Measurements from ENCODE around the gene SCAP.
"Not testable (repeated sequence)": the region's sequence is repeated elsewhere in the genome, so short reads cannot be mapped to it uniquely, and the experiment has no call there.

The SCAP gene

DNA sequence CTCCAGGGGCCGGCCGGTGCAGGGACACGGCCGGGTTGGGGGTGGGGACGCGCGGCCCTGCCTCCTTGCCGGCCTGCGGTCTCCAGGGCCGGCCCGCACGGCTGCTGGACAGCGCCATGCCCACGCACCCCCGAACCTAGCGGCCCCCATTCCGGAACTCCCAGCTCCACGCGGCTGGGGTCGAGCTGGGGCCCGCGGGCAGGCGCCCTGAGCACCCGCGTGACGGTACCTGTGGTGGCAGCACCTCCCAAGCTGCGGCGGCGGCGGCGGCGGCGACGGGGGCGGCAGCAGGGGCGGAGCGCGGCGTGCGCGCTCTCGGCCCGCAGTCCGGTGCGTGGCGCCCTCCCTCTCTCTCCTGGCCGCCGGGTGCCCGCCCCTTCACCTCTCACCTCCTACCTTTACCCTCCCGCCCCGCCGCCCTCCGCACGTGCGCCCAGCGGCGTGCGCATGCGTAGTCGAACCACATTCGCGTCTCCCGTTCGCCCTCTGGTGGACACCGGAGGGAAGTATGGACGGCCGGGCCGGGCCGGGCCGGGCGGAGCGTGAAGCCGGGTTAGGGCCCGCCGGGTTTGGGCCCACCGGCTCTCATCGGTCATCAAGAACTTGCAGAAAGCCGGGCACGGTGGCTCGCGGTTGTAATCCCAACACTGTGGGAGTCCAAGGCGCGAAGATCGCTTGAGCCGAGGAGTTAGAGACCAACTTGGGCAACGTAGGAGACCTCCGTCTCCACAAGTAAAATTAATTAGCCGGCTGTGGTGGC, at the start of gene SCAP:
Gene SCAP (minus strand): TSS at position 372 of the 760 bp plus-strand sequence. CDS start 32,948 bp downstream, outside the sequence.
- peak; percentile 96 to 97 for DNase-seq

- no peak for DNase-seq
These were observed 47.8 kb upstream of the SCAP start for GRCh38 chr3:47523310-47524073.

DNA sequence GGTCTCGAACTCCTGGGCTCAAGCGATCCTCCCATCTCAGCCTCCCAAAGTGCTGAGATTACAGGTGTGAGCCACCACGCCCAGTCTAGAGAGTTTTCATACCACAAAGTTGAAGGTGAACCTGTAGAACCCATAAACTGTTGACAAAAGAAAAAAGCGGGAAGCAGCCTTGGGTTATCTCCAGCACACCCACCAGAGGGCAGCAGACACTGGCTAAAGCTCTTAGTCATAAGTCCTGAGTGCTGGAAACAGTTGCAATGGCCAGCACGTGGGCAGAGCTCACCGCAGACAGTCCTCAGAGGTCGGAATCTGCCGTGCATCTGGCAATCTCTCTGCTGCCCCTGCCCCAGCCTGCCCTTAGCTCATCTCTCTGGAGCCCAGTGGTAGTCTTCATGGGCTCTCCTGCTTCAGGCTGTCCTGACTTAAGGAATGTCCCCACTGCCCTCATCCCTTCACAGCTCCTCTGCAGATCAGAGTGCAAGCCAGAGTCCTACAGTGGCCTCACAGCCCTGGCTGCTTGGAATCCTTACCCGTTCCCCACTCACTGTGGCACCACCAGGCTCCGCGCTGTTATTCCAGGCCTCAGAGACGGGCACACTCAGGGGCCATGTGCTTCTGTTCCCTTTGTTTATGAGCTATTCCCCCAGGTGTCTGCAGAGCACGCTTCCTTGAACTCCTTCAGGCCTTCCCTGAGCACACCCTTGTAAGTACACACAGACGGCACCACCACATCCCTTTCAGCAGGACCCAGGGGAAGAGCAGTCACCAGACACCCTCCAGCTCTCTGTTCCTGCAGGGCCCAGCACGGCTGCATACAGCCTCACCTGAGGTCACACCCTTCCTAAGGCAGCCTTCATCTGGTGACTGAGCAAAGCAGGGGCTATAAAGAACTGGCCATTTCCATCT, 46.6 kb upstream of the SCAP start:
- peak; percentile 80 to 82 for DNase-seq

- DNase-seq: no peak
These were observed 45.0 kb upstream of the SCAP start for GRCh38 chr3:47520756-47521155.

DNA sequence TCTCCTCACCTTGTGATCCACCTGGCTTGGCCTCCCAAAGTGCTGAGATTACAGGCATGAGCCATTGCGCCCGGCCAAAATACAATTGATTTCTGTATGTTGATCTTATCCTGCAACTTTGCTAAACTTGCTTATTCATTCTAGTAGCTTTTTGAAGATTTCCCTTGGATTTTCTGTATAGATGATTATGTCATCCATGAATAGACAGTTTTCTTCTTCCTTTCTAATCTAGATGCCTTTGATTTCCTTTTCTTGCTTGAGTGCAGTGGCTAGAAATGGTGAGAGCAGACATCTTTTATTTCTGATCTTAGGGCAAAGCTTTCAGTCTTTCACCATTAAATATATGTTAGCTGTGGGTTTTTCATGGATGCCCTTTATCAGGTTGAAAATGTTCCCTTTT, 42.2 kb upstream of the SCAP start:
- DNase-seq: no peak

GRCh38 chr3:47515864-47516319, 40.2 kb upstream of the SCAP start:
- DNase-seq: no peak

GRCh38 chr3:47515100-47515499, 39.4 kb upstream of the SCAP start:
- no peak for DNase-seq

DNA sequence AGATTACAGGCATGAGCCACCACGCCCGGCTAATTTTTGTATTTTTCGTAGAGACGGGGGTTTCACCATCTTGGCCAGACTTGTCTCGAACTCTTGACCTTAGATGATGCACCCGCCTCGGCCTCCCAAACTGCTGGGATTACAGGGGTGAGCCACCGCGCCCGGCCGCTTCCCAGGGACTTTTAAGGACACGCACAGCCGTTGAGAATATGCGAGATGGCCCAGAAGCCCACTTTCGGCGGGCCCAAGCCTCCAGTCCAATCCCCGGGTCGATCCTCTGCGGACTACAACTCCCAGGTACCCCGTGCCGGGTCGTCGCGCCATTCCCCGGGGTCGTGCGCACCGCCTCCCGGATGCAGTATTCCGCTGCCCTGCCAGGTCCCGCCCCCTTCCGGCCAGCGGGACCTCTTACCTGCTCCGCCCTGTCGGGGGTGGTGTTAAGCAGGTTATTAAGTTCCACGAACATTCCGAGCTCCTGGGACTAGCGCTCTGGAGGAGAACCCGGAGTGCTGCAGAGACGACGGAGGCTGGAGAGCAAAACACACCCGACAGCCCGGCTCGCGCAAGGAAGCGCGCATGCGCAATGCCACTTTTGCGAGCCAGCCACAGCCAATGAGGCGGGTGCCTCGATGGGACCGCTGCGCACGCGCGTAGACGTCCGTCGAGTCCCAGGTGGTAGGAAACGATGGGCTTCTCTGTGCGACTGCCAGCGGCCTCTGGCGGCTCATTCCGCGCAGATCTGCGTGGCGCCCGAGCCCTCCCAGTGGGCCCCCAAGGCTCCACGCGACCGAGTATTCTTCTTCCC, 37.6 kb upstream of the SCAP start, which contains the start of gene ELP6:
Gene ELP6 (minus strand): TSS at position 588 of the 805 bp plus-strand sequence. CDS start 122 bp downstream, at position 466.
- peak; percentile 96 to 97 for DNase-seq

DNA sequence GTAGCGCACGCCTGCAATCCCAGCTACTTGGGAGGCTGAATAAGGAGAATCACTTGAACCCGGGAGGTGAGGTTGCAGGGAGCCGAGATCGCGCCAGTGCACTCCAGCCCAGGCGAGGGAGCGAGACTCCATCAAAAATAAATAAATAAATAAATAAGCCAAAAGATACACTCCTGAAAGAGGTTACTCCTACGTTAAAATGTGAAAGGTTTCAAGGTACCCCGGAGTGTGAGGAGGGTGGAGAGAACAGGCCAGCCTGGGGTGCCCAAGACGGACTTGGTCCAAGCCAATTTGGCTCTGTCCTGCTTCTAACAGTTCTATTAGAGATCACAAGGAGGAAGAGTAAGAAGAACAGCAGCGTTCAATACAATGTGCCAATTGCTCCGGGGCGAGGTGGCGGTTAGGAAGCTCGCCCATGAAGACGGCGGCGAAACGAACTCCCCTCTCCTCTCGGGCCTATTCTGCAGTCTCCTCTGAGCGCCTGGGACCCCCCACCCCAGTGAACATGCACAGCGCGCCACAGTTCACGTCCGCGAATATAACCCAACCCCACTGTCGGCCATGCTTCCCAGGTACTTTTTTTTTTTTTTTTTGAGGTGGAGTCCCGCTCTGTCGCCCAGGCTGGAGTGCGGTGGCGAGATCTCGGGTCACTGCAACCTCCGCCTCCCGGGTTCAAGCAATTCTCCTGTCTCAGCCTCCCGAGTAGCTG, 36.8 kb upstream of the SCAP start:
- peak; percentile 30 to 40 for DNase-seq

DNA sequence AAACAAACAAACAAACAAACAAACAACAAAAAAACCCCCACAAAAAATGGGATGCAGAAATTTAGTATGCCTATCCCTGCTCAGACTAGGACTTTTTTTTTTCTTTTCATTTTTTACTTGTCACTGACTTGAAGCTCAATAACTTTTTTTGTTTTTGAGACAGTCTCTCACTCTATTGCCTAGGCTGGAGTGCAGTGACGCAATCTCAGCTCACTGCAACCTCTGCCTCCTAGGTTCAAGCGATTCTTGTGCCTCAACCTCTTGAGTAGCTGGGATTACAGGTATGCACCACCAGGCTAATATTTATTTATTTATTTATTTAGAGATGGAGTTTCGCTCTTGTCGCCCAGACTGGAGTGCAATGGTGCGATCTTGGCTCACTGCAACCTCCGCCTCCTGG, 29.5 kb upstream of the SCAP start:
- DNase-seq: not testable (repeated sequence)

DNA sequence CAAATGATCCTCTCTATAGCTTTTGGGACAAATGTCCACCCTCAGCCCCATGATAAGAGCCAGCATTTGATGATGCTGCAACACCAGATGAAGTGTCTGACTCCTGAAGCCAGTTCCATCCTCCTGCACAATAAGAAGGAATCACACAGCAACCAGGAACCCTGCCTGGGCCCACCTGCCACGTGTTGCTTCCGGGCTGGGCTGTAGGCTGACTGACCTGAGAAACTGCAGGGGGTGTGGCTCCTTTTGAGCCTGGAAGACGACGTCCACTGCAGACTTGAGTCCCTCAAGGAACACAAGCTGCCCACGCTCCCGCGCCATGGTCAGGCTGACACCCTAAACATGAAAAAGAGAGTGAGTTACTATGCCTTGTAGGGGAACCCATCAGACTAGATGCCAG, 28.4 kb upstream of the SCAP start:
- DNase-seq: no peak

DNA sequence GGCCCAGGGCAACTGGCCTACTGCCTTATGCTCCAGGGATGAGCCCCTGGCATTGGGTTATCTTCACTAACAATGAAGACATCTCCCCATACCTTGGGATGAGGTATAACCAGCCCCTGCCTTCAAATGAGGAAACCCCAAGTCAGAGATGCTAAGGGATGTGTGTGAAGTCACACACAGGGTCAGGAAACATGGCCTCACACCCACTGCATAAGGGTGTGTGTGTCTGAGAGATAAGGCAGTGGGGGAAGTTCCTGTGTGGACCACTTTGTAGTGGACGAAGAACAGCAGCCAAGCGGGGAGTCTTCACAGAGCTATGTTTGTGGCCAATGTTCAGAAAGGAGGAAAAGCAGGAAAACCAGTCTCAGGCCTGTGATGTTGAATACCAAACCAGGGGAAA, 27.3 kb upstream of the SCAP start:
- no peak for DNase-seq

DNA sequence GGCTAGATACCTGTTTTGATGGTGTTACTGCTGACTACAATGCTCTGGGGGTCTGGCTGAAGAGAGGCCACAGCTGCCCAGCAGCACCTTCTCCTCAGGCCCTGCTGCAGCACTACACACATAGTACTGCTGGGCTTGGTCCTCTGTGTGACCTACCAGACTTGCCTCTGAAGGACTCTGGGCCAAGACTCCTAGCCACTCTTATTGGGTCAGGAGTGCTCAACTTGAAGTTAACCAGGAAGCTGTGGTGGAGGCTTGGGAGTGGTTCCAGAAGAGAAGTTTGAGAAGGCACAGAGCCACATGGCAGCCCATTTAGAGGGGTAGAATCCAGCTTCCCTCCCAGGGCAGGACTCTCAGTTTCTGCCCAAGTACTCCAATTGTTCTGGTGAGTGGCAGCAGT, 21.2 kb upstream of the SCAP start:
- DNase-seq: no peak

- DNase-seq: no peak
These were observed 20.1 kb upstream of the SCAP start for GRCh38 chr3:47495886-47496285.

- no peak for DNase-seq
These were observed 19.4 kb upstream of the SCAP start for GRCh38 chr3:47495111-47495510.

- DNase-seq: no peak
These were observed 16.0 kb upstream of the SCAP start for GRCh38 chr3:47491777-47492176.

DNA sequence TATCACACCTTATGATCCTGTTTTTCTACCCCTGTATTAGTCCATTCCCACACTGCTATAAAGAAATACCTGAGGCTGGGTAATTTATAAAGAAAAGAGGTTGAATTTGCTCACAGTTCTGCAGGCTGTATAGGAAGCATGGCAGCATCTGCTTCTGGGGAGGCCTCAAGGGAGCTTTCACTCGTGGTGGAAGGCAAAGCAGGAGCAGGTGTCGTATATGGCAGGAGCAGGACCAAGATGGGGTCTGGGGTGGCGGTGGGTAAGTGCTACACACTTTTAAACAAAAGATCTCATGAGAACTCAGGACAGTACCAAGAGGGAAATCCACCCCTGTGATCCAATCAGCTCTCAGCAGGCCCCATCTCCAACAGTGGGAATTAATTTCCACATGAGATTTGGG, 15.4 kb upstream of the SCAP start:
- no peak for DNase-seq

DNA sequence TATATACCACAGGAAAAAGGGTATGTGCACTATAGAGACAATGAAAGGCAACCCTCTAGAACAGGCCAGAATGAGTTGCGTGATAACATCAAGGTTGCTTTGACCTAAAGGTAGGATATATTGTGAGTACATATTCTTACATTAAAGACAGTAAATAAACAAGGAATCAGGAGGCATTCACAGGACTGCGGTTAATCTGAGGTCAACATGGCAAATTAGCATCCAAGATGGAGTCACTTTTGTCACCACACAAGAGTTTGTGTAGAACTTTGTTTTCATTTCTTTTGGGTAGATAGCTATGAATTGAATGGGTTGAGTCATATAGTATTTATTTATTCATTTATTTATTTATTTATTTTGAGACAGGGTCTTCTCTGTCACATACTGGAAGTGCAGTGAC, 11.5 kb upstream of the SCAP start:
- DNase-seq: no peak

DNA sequence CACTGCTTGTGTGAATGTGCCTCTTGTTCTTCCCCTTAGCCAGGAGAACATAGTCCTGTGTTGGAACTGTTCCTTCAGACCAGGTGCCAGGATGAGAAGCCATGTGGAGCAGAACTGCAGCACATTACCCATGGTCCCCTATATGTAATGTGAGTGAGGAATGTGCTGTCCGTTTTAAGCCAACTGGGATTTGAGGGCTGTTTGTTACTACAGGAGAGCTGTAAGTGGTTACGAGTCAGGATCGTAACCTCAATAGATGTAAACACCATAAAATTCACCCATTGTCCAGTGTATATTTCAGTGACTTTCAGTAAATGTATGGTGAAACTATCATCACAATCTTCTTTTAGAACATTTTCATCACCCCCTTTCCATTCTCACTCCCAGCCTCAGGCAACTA, 10.1 kb upstream of the SCAP start:
- DNase-seq: no peak

DNA sequence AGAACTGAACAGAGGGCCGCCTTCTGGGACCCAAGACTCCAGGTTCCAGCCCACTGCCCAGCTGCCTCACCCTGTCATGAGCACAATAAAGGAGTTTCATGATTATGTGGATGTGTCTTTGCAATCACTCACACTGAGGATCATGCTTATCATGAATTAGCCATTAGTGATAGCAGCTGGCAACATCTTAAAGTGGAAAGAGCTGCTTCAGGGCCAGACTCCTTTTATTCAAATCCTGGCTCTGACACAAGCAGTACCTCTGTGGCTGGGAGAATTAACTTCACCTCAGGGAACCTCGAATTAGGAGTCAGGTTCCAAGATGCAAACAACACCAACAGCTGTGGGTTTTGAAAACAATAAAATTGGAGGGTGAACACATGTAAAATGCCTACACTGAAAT, 6.6 kb upstream of the SCAP start:
- DNase-seq: no peak

DNA sequence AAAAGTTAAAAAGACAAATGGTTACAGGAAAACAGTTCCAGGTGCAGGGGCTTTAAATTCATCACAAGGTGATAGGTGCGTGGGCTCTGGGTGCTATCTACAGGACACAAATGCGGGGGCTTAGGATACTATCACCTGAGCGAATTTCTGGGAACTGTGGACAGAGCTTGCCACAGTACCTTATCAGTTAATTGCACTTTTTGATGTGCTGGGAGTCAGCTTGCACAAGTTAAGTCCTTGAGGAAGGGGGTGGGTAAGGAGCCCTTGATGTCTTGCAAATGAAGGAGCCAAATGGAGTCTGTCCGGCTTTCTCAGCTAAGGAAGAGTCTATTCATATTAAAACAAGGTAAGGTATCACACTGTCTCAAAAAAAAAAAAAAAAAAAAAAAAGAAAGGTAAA, 6.0 kb upstream of the SCAP start:
- not testable (repeated sequence) for DNase-seq
